Karpas-422 (cell line): ENCODE results near the gene ACO2. TPM values are rescaled to one million over a fixed set of nuclear protein-coding genes. Genes with fewer than 3 reads are reported as not detected.
A peak's percentile ranks its signal among the peaks of the same experiment; 100 is the strongest.

ENCODE experiments used
- DNase-seq: peaks from one replicate; pipeline ENCODE4 v3.0.0-alpha.2; 2015
- H2AFZ ChIP-seq: fragments of 200-600 bp; sonication (generic); 2 replicates; pipeline ENCODE4 v1.6.1; 2014; ENCODE audit warnings: antibody characterized with exemption, low read length, mixed read lengths
- H3K27ac ChIP-seq: fragments of 200-600 bp; sonication (generic); 2 replicates; pipeline ENCODE4 v1.5.1; 2014; ENCODE audit warnings: mild to moderate bottlenecking, low read length, moderate library complexity
- H3K27me3 ChIP-seq: fragments of 200-600 bp; sonication (generic); 2 replicates; pipeline ENCODE4 v1.6.1; 2014; ENCODE audit warnings: low read length, mixed read lengths
- H3K36me3 ChIP-seq: fragments of 200-600 bp; sonication (generic); 2 replicates; pipeline ENCODE4 v1.6.1; 2014; ENCODE audit warnings: low read length, mixed read lengths; ENCODE audit not compliant: insufficient read depth
- H3K4me1 ChIP-seq: fragments of 200-600 bp; sonication (generic); 2 replicates; pipeline ENCODE4 v1.6.1; 2014; ENCODE audit warnings: mild to moderate bottlenecking, low read length, mixed read lengths
- H3K4me2 ChIP-seq: fragments of 200-600 bp; sonication (generic); 2 replicates; pipeline ENCODE4 v1.6.1; 2014; ENCODE audit warnings: low read length, low read depth, mild to moderate bottlenecking; ENCODE audit not compliant: poor library complexity, severe bottlenecking
- H3K4me3 ChIP-seq: fragments of 200-600 bp; sonication (generic); 2 replicates; pipeline ENCODE4 v1.5.1; 2014; ENCODE audit warnings: mild to moderate bottlenecking, antibody characterized with exemption, low read length, mixed read lengths
- H3K79me2 ChIP-seq: fragments of 200-600 bp; sonication (generic); 2 replicates; pipeline ENCODE4 v1.6.1; 2014; ENCODE audit warnings: mild to moderate bottlenecking, low read length, mixed read lengths
- H3K9ac ChIP-seq: fragments of 200-600 bp; sonication (generic); 2 replicates; pipeline ENCODE4 v1.6.0; 2014; ENCODE audit warnings: low read length
- H3K9me2 ChIP-seq: fragments of 200-600 bp; sonication (generic), shearing (Covaris generic); replicated peaks from 2 replicates; pipeline ENCODE4 v1.6.0; 2014; ENCODE audit warnings: mild to moderate bottlenecking, low read length, moderate library complexity; ENCODE audit not compliant: insufficient read depth
- H3K9me3 ChIP-seq: fragments of 300-700, 200-600 bp; sonication (generic); 2 replicates; pipeline ENCODE4 v1.6.1; 2014; ENCODE audit warnings: low read length, mixed read lengths
- H4K20me1 ChIP-seq: fragments of 200-600 bp; sonication (generic); 2 replicates; pipeline ENCODE4 v1.6.1; 2014; ENCODE audit warnings: mild to moderate bottlenecking, antibody characterized with exemption, low read length, low read depth; ENCODE audit not compliant: insufficient read depth
- total RNA-seq: library from RNA; depleted of rRNA; stranded (reverse); fragments of >200 nt; shearing (Covaris generic); gene quantifications from 2 replicates; pipeline ENCODE4 v1.2.3, GENCODE V29; 2014; ENCODE audit warnings: low replicate concordance

The ACO2 gene
- total RNA-seq, 1 experiment from 2014 or later = 67.7 TPM

DNA sequence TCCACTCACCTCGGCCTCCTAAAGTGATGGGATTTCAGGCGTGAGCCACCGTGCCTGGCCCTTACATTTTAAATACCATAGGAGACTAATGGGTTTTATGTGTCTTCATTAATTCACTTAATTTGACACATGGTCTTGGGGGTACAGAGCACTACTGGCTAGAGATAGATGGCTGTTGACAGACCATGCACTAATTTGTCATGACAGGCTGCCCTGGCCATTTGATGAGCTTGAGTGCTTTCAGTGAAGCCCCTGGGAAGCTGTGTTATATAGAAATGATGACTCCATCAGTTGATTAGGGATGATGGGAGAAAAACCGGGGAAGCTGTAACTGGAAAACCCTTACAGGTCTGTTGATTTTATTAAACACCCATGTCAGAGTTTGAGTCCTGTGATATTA, 7.0 kb upstream of the ACO2 start:
- H4K20me1 ChIP-seq = no peaks in the 10 kb centered on the region
- no peaks in the 10 kb centered on the region for H3K27me3 ChIP-seq
- H3K9me2 ChIP-seq = no peaks in the 10 kb centered on the region
- DNase-seq = no peak
- peaks cover 15% of the 10 kb centered on the region for H3K79me2 ChIP-seq
- H3K4me2 ChIP-seq = no peak overlapping the region
- H3K4me3 ChIP-seq = no peak overlapping the region
- H2AFZ ChIP-seq = no peak overlapping the region
- H3K9ac ChIP-seq = no peak overlapping the region
- H3K9me3 ChIP-seq = no peaks in the 10 kb centered on the region
- peaks cover 6% of the 10 kb centered on the region for H3K4me1 ChIP-seq
- no peak overlapping the region for H3K27ac ChIP-seq
- peaks cover 46% of the 10 kb centered on the region for H3K36me3 ChIP-seq

DNA sequence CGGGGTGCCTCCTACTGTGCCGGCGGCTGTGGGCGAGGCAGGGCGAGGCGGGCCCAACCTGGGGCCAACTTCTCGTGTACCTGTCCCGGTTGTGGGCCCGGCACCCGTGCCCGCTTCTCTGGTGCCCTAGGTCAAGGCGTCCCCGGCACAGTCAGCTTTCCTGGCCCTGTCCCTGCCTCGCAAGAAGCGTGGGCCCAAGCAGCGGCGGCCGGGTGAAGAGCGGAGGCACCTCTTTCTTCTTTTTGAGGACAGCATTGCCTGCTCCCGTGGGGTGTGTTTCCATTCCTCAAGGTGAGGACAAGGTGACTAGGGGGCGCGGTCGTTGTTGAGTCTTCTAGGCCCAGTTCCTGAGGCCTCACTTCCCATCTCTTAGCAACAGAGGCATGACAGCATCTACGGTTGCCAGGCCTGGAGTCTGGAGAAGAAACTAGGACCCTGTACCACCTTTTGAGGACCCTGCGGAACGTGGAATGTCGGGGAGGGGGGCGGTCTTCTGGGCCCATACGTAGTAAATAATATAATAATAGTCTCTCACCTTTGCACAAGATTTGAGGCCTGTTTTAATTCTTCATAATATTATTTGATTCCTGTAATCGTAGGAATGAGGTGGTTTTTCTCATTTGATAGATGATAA, 418 bp downstream of the ACO2 start:
- H2AFZ ChIP-seq = no peak overlapping the region
- no peaks in the 10 kb centered on the region for H3K9me2 ChIP-seq
- DNase-seq = peak; percentile 86
- no peaks in the 10 kb centered on the region for H3K27me3 ChIP-seq
- peaks cover 33% of the 10 kb centered on the region for H3K36me3 ChIP-seq
- H3K79me2 ChIP-seq = peaks cover 81% of the 10 kb centered on the region
- peak overlapping the region; percentile 89 for H3K27ac ChIP-seq
- H3K4me2 ChIP-seq = peak overlapping the region; percentile 96
- peak overlapping the region; percentile 89 for H3K4me3 ChIP-seq
- peaks cover 62% of the 10 kb centered on the region for H3K4me1 ChIP-seq
- H4K20me1 ChIP-seq = peaks cover 13% of the 10 kb centered on the region
- H3K9ac ChIP-seq = peak overlapping the region; percentile 91
- no peaks in the 10 kb centered on the region for H3K9me3 ChIP-seq

DNA sequence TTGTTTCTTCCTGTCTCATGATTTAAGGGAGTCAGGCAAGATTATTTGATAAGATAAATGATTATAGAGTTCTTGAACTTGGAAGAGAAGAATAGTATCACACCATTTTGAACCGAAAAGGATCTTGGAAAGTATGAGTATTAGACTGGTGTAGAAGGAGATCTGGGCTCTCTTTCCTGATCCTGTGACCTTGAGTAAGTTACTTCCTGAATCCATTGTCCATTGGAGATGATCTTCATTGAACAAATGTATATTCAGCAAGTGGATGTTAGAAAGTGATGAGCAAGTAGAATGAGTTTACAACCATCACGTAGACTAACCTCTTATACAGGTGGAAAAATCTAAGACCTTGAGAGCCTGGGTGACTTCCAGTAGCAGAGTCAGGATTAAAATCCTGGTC, 2.0 kb downstream of the ACO2 start:
- Histone ChIP-seq H3K4me3 (peak overlapping the region; percentile 89; the same call in 1 of the 2 replicates), H3K27ac (peak overlapping the region; percentile 89), H4K20me1 (peaks cover 13% of the 10 kb centered on the region), H3K4me1 (peaks cover 75% of the 10 kb centered on the region), H3K79me2 (peaks cover 89% of the 10 kb centered on the region), H3K9me2 (no peaks in the 10 kb centered on the region), H3K9me3 (no peaks in the 10 kb centered on the region), H3K4me2 (peak overlapping the region; percentile 96), H2AFZ (no peak overlapping the region), H3K36me3 (peaks cover 25% of the 10 kb centered on the region), H3K9ac (peak overlapping the region; percentile 34; the same call in 1 of the 2 replicates), H3K27me3 (no peaks in the 10 kb centered on the region)
- DNase-seq = no peak

DNA sequence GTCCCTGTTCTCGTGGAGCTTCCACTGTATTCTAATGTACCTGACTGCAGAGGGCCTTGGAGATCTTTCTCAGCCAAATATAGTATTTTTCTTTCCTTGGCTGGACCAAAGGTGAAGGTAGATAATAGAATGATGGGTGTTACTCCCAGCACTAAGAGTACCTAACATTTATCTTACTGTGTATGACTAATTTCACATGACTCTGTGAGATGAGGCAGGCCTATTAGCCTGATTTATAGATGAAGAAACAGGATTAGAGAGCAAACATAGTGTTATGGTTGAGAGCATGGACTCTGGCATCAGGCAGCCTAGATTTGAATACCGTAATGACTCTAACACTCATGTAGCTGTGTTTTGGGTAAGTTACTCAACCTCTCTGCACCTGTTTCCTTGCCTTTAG, 2.7 kb downstream of the ACO2 start:
- peaks cover 13% of the 10 kb centered on the region for H4K20me1 ChIP-seq

DNA sequence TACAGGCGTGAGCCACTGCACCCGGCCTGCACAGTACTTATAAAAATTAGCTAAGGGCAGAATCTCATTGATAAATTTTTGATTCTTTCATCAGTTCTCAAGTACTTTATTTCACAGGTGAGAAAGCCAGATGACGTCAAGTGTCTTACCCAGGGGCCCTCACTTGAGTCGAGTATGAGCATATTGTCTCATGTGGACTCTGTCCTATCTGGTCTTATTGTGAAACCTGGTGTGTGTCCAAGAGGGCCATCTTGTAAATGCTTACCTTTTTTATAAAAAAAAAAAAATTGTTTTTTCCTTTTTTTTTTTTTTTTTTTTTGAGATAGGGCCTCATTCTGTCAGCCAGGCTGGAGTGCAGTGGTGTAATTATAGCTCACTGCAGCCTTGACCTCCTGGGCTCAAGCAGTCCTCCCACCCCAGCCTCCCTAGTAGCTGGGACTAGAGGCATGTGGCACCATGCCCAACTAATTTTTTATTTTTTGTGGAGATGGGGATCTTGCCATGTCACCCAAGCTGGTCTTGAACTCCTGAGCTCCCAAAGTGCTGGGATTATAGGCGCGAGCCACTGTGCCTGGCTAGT, 6.0 kb downstream of the ACO2 start:
- Histone ChIP-seq H3K27ac (peak overlapping the region; percentile 87), H3K27me3 (no peaks in the 10 kb centered on the region), H4K20me1 (peaks cover 7% of the 10 kb centered on the region), H3K4me2 (peak overlapping the region; percentile 27), H3K4me1 (peaks cover 87% of the 10 kb centered on the region), H2AFZ (no peak overlapping the region), H3K9me3 (no peaks in the 10 kb centered on the region), H3K9ac (no peak overlapping the region), H3K9me2 (no peaks in the 10 kb centered on the region), H3K4me3 (no peak overlapping the region), H3K36me3 (peaks cover 6% of the 10 kb centered on the region; the same call in 1 of the 2 replicates), H3K79me2 (peaks cover 70% of the 10 kb centered on the region)
- no peak for DNase-seq

More for the DNA sequence above, 2.7 kb downstream of the ACO2 start:
- Histone ChIP-seq H3K9ac (peak overlapping the region; percentile 34; the same call in 1 of the 2 replicates), H3K27ac (peak overlapping the region; percentile 89), H2AFZ (no peak overlapping the region), H3K36me3 (peaks cover 18% of the 10 kb centered on the region), H3K9me2 (no peaks in the 10 kb centered on the region), H3K4me2 (peak overlapping the region; percentile 96), H3K9me3 (no peaks in the 10 kb centered on the region), H3K4me3 (peak overlapping the region; percentile 89; the same call in 1 of the 2 replicates), H3K27me3 (no peaks in the 10 kb centered on the region), H3K4me1 (peaks cover 76% of the 10 kb centered on the region), H3K79me2 (peaks cover 89% of the 10 kb centered on the region)
- peak; percentile 61 for DNase-seq

DNA sequence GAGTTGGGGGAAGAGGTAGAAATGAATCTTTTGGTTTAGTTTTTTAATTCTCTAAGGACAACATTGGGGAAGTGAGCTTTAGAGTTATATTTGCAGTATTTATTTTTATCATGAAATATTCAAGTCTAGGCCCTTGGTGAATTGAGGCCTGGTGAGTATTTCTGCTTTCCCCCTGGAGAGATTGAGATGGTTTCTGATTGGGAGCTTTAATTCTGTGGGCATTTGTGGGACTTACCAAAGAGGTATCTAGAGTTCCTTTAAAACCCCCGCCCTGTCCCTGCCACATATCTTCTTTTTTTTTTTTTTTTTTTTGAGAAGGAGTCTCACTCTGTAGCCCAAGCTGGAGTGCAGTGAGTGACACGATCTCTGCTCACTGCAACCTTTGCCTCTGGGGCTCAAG, 9.6 kb downstream of the ACO2 start:
- Histone ChIP-seq H3K4me1 (peaks cover 85% of the 10 kb centered on the region), H3K27me3 (no peaks in the 10 kb centered on the region), H3K36me3 (no peaks in the 10 kb centered on the region), H3K9me2 (no peaks in the 10 kb centered on the region), H3K4me3 (peak overlapping the region; percentile 57; the same call in 1 of the 2 replicates), H3K9ac (peak overlapping the region; percentile 66), H3K4me2 (peak overlapping the region; percentile 83), H4K20me1 (no peaks in the 10 kb centered on the region; the same call in 1 of the 2 replicates), H3K27ac (peak overlapping the region; percentile 97), H3K79me2 (peaks cover 71% of the 10 kb centered on the region), H2AFZ (no peak overlapping the region), H3K9me3 (no peaks in the 10 kb centered on the region)
- peak; percentile 97 for DNase-seq

DNA sequence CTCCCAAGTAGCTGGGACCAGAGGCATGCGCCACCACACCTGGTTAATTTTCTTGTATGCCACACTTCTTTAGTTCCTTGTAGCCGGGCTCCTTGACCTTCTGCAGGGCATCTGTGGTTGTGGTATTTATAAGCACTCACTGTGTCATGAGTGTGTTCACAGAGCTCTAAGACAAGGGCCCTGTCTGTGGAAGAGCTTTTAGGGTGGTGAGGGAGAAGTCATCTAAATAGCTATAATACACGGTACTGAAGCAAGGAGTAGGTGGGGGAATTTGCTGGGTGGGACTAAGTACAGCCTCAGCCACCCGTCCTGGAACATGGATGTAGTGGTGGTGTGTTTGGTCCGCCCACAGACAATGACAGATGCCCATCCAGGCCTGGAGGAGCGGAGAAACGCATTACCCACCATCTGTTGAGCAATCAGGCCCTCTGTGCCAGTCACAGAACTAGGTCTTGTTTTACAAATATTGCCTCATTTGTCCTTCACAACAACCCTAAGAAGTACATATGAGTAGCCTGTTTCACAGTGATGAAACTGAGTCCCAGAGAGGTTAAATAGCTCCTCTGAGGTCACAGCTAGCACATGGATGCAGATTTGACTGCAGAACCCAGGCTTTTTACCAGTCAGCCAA, 10.1 kb downstream of the ACO2 start:
- Histone ChIP-seq H3K9me3 (no peaks in the 10 kb centered on the region), H3K27me3 (no peaks in the 10 kb centered on the region), H3K9ac (peak overlapping the region; percentile 66), H3K36me3 (no peaks in the 10 kb centered on the region), H3K4me1 (peaks cover 85% of the 10 kb centered on the region), H3K4me3 (peak overlapping the region; percentile 57), H3K79me2 (peaks cover 71% of the 10 kb centered on the region), H4K20me1 (no peaks in the 10 kb centered on the region; the same call in 1 of the 2 replicates), H3K4me2 (peak overlapping the region; percentile 83), H2AFZ (no peak overlapping the region), H3K27ac (peak overlapping the region; percentile 97), H3K9me2 (no peaks in the 10 kb centered on the region)
- peak; percentile 79 for DNase-seq
